IPS-18c (cell line): ENCODE measurements around the gene DMD.

Experiments
- H3K4me3 ChIP-seq: 2 replicates; pipeline ENCODE4 v1.7.0; 2013; ENCODE audit warnings: low read depth, mild to moderate bottlenecking, low read length, moderate library complexity; ENCODE audit not compliant: insufficient read depth
- H3K9me3 ChIP-seq: one replicate; pipeline ENCODE4 v1.6.1; 2013; ENCODE audit warnings: mild to moderate bottlenecking, low read length, moderate library complexity; ENCODE audit not compliant: control insufficient read depth, insufficient read depth

Gene DMD

DNA sequence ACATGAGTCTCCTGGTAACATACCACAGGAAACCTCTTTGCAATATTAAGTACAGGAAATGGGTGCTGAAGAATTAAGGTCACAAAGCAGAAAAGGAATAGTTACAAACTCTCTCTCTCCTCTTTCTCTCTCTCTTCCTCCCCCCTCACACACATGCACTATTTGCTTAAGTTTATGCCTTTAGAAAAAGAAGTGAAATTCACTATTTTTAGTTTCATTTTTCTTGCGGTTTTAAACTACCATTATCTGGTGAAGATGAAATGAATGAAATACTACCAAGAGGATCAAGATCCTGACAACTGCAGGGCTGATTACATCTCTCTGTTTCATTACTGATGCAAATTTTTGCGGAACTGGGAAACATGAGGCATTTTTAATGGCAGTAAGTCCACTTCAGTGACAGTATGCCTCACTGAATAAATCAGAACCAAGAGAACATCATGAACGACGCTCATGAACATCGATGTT lies 2075.2 kb downstream of the DMD start:
- no peak overlapping the region for H3K4me3 ChIP-seq
- no peaks in the 10 kb centered on the region for H3K9me3 ChIP-seq

DNA sequence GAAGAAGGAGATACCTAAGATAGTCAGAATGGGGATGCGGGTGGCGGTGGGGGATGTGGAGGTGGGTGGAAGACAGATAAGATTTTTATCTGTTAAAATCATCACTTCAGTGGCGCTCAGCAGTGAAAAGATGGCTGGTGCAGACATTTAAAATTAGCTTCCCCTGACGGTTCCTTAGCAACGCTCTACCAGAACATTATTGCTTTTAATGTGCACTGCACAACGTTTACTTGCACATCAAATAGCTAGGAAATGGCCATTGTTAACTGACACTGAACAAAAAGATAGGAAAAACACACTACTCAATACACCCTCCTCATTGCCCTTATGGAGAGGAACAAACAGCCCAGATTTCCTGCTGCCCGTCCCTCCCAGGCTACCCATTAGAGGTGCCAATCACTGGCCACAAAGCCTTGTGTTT lies 2078.5 kb downstream of the DMD start:
- Histone ChIP-seq H3K4me3 (no peak overlapping the region), H3K9me3 (no peaks in the 10 kb centered on the region)

DNA sequence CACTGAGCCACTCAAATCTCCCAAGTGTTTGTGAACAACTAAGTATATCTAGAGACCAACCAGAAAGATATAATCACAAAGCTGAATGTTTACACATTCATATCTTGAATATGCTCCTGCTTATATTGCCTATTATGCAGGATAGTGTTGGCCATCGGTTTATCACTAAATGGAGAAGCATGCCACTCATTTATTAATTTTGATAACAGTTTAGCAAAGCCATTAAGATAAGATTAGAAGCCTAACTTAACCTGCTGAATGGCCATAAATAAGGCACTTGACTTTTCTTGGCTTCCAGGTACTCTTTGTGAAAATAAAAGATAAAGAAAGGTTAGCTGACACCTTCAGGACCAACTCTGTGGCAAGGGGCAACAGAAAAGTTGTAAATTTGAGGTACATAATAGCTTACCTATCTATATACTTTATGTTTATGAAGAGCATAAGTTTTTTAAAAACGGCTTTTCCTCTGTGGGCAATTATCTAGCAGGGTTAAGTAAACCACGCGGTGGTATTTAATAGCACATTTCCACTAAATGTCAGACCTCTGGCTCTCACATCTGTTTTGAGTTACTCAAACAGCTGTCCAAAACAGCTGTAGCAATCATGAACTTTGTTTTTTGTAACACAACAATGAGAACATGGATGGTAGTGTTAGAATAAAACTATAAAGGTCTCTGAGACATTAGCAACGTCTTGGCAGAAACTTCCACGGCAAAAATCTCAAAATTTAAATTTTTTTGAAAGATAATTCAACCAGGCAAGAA lies 2080.7 kb downstream of the DMD start:
- H3K9me3 ChIP-seq: no peaks in the 10 kb centered on the region
- H3K4me3 ChIP-seq: no peak overlapping the region

DNA sequence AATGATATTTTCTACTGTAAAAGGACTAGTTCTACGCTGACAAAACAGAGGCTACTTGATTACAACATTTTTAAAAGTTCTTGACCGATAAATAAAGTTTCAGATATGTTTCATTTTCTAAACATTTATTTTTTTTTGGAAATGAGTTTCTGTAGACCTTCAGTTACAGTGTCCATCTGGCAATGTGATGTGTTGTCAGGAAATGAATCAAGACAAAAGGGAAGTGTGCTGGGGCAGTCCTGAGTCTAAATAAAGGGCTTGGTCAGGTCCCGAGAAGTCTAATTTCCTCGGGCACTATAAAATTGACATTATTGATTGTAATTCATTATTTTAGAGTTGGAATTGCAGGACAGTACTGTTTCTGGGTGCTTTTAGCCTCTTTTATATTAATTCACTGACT lies 2082.5 kb downstream of the DMD start:
- Histone ChIP-seq H3K4me3 (no peak overlapping the region), H3K9me3 (no peaks in the 10 kb centered on the region)

DNA sequence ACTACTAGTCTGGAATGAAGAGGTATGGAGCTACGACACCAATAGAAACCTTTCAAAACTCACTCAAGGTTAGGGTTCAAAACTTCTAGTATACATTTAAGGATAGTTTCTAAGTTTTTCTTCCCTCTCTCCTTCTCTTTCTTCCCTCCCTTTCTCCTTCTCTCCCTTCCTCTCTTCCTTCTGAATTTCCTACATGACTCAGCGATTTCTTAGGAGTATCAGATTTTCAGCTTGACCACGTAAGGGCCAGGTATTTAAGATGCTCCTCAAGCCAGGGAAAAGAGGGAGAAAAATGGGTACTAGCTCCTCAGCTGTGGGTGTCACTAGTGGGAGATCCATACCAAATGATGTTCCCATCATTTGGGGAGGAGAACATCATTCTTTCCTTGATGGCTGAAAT lies 2083.6 kb downstream of the DMD start:
- no peaks in the 10 kb centered on the region for H3K9me3 ChIP-seq

DNA sequence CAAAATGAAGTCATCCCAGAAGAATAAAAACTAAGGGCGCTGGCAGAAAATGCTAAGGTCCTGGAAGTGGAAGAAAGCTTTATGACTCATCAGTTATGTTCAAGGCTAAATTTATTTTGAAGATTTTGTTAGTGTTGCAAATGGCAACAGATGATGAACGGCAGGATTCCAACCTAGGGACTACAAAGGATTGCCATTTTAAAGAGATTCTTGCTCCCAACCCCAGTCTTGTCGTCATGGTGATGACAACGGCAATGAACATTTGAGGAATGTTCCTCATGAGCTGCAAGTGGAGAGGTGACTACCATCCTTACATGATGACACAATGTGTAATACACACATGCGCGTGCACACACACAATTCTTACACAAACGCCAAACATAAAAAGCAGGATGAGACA lies 2085.1 kb downstream of the DMD start:
- Histone ChIP-seq H3K4me3 (no peak overlapping the region), H3K9me3 (no peaks in the 10 kb centered on the region)

More for the DNA sequence above, 2083.6 kb downstream of the DMD start:
- no peak overlapping the region for H3K4me3 ChIP-seq

DNA sequence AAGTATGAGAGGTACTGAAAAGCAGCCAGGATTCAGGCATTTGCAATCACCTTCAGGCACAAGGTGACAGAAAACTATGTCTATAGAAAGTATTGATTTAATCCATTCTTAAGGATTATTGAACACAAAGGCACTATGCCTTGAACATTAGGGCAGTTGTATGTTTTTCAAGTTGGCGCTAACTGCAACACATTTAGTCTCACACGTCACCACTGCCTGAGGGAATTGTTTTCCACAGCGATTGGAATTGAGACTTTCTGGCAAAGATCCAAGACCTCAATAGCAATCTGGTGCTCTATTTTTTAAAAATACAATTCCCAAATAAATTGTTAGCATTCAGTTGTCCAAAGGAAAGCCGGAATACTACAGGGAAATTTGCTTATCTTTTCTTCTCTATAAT lies 2086.8 kb downstream of the DMD start:
- no peaks in the 10 kb centered on the region for H3K9me3 ChIP-seq
- no peak overlapping the region for H3K4me3 ChIP-seq

DNA sequence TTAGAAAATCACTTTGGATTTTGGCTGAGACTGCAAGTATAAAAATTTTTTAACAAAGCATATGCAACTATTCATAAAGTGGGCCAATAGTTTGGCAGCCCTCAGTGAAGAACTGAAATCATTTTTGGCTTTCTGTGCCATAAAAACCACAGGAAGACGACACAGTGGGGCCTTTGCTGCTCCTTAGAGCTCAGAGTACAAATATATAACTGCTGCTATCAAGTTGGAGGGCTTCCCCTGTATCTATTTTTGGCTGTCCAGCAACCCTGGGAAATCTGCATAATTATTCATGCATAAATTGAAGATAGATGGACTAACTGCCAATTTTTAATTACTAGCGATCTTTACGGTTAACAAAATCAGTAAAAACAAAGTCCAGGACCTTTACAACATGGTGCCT lies 2088.0 kb downstream of the DMD start:
- no peak overlapping the region for H3K4me3 ChIP-seq

DNA sequence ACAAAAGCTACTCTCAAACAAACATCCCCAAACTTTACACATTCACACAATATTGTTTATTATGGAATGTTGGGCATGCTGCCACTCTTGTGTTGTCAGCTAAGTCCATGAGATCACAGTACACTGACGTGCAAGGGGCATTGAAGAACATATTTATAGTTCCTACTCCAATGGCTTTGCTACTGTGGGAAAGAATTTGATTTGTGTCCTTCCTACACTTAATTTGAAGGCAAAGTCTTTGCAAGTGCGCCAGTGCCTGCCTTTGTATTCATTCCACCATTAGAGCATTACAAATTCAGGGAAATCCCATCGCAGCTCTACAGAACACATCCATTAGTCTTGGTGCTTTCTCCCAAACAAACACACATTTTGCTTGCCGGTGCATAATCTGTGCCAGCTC lies 2094.1 kb downstream of the DMD start:
- Histone ChIP-seq H3K4me3 (no peak overlapping the region), H3K9me3 (no peaks in the 10 kb centered on the region)

More for the DNA sequence above, 2088.0 kb downstream of the DMD start:
- H3K9me3 ChIP-seq: no peaks in the 10 kb centered on the region

DNA sequence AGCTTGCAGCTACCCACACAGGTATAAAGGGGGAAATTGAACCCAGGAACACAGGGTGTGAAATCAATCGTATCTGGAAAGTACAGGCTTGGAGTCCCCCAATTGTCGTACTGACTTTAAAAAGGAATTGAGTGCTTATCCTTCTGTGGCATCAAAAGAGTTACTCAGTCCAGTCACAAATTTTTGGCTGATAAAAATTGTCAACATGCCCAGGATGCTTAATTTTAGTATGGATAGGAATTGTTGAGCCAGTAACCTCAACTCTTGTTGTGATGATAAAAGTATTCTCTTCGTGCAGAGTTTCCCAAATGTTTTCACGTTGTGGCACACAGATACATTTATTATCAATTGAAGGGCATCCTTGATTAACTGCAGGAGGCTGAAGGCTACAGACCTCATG lies 2096.0 kb downstream of the DMD start:
- H3K4me3 ChIP-seq: no peak overlapping the region

DNA sequence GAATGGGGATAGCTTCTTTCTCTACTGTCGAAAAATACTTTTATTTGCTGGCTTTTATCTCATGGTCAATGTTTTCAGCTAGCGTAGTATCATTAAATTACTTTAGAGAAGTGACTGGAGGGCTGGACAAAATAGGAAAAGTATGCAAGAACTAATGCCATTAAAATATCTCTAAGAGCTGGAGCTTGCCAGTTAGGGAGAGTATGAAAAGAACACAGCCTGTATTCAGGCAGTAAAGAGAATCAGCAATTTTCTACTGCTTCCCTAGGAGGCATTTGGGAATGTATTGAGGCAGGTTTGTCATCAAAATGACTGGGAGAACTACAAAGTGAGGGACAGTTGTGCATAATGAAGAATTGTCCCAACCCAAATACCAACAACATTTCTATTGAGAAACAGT lies 2096.5 kb downstream of the DMD start:
- no peak overlapping the region for H3K4me3 ChIP-seq
- H3K9me3 ChIP-seq: no peaks in the 10 kb centered on the region

More for the DNA sequence above, 2096.0 kb downstream of the DMD start:
- no peaks in the 10 kb centered on the region for H3K9me3 ChIP-seq

DNA sequence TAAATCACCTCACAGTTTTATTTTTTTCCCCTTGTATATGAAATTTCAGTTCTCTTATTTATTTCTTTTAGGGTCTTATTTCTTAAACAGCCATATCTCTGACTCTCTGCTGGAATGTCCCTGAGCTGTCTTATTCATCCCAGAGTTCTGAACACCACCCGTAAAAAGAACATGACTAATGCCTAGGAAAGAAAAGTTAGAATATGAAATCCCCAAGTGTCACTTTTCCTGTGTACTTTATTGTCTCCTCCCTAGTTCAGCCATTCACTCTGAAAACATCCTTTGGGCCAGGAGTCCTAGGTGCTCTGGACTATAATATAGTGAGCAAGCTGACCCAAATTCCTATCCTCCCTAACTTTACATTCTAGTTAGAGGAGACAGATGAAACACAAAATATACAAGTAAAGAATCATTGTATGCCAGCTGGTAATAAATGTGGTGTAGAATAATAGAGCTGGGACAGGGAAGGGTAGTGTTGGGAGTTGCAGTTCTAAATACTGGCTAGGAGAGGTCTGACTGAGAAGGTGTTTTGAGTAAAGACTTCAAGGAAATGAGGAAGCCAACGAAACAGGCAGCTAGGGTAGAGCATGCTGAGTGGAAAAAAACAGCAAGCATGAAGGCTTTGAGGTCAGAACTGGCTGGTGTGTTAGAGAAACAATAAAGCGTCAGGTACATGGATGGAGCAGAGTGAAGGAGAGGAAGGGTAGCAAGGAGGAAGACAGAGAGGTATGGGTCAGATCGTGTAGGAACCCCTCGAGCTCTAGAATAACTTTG lies 2098.9 kb downstream of the DMD start:
- H3K4me3 ChIP-seq: no peak overlapping the region
- no peaks in the 10 kb centered on the region for H3K9me3 ChIP-seq

DNA sequence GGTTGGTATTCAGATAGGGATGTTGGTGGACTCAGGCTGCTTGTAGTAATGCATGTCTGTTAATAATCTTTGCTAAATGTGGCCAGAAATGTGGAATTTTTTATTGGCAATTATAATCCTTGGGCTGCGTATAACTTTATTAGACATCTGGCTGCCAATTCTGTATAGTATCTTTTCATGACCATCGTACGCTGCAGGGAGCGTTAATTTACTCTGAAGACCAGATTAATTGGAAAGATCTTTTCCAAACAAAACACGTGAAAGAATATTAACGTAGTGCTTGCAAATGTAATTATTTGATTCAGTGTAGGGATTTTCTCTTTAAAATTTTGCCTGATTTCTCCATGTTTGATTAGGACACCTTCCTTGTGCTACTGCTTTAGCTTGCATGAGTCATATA lies 2100.7 kb downstream of the DMD start:
- Histone ChIP-seq H3K9me3 (no peaks in the 10 kb centered on the region), H3K4me3 (no peak overlapping the region)

DNA sequence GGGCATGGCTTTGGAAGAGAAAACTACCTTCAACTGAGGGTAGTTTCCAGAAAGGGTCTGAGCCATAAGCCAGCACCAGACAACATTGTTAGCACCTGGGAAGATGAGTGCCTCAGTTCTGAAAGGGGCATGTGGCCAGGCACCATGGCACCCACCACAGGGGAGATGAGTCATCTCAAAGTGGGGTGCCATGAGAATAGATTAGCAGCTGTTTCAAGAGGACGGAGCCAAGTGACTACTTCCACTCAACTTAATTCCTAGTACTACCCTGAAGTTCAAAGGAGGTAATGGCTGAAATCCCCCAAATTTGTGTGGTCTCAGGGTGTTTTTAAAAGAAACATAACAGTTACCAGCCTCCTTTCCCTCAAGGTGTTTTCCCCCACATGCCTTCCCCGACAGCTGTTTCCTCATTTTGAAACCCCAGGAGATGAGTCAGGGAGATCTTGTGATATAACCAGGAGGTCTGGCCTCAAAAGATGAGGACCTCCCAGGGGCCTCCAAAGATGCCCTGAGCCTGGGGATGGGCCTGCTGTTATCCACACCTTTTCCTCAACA lies 2111.7 kb downstream of the DMD start:
- no peaks in the 10 kb centered on the region for H3K9me3 ChIP-seq
- no peak overlapping the region for H3K4me3 ChIP-seq

DNA sequence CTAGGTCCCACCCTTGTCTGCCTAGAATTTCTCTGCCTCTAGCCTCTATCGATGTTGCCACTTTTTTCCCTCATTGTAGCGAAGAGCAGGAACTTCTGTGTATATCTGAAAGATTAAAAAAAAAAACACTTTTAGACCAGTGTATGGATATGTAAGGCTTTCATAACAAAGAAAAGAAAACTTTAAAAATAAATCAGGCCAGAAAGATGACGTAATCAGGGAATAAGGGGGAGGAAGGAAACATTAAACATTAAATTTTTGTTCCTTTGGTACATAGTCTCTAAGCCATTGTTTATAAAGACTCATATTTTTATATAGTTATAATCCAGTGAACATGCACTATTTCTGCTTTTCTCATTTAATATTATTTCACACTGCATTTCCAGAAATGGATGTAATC lies 2113.3 kb downstream of the DMD start:
- Histone ChIP-seq H3K4me3 (no peak overlapping the region), H3K9me3 (peaks cover 2% of the 10 kb centered on the region)

DNA sequence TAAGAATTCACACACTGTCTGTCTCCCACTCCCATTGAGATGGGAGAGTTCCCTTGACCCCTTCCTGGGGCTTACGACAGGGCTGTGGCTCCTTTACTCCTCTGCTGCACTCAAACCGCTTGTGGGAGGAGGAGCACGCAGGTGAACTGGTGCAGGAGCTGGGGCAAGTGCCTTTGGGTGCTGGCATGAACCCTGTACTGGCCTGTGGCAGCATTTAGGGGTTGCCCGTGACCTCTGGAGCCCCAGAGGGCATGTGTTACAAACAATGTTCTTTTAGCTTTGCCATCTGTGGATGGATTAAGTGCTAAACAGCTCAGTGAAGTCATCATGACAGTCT lies 2117.7 kb downstream of the DMD start:
- H3K4me3 ChIP-seq: no peak overlapping the region

DNA sequence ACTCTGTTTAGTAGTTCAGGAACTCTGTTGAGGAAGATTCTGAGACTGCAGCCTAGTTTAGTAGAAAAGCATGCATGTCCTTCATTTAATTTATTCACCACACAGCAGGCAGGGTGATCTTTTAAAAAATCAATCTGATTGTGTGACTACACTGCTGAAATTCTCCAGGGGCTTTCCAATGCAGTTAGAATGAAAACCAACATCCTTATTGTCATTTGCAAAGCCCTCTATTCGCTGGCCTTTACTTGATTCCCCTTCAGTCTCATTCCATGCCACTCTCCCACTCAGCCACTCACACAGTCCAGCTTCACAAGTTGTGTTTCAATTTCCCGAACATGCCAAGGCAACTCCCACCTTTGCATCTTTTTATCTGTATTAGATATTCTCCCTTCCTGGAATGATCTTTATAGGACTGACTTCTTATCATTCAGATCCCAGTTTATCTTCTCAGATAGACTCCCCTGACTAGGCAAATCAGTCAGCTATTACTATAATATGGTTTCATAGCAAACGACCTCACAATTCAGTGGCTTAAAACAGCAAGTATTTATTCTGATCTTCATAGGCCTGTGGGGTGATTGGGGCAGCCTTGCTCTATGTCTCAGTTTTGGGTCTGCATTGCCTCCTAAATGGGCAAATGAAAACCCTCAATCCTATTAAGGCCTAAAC lies 2118.2 kb downstream of the DMD start:
- Histone ChIP-seq H3K4me3 (no peak overlapping the region), H3K9me3 (peaks cover 2% of the 10 kb centered on the region)

More for the DNA sequence above, 2117.7 kb downstream of the DMD start:
- peaks cover 2% of the 10 kb centered on the region for H3K9me3 ChIP-seq

DNA sequence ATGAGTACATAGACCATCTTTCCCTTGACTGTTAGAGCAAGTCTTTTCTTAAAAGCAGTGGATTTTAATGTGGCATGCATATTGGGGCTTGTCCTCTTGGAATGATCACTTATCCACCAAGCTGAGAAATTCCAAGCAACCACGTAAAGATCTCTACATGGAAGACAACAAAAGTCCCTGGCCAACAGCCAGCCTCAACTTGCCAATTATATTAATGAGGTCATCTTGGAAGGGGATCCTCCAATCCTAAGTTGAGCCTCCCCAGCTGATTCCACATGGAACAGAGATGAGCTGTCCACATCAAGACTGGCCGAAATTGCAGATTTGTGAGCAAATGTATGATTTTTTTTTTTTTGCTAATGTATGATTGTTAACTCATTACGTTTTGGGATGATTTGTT lies 2118.9 kb downstream of the DMD start:
- H3K4me3 ChIP-seq: no peak overlapping the region

More for the DNA sequence above, 2118.9 kb downstream of the DMD start:
- peaks cover 2% of the 10 kb centered on the region for H3K9me3 ChIP-seq
